ENCODE results near the gene OR2T11. TPM values are rescaled to one million over a fixed set of nuclear protein-coding genes. Genes with fewer than 3 reads are reported as not detected.
"Not testable (repeated sequence)": the region's sequence is repeated elsewhere in the genome, so short reads cannot be mapped to it uniquely, and the experiment has no call there.

The OR2T11 gene
- total RNA-seq, 1 experiment from 2014 or later: not detected

DNA sequence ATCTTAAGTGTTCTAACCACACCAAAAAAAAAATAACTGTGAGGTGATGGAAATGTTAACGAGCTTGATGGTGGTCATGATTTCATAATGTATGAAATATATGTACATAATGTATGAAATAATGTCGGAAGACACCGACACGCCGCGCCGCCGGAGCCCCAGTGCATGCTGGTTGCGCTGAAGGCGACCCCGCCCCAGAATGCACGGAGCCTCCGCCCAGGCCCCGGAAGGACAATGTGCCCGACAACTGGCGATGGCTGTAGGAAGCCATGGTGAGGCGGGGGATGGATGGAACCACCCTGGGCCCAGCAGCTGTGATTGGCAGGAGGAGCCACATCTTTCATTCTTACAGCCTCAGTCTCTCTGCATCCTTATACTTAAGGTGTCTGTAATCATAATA is 44.8 kb downstream of the OR2T11 start:
- no peak overlapping the region for H3K27ac Mint-ChIP-seq (ENCODE audit: low read depth, unreplicated experiment)
- H3K36me3 Mint-ChIP-seq (ENCODE audit: insufficient read depth, unreplicated experiment): no peaks in the 10 kb centered on the region
- H3K9me3 Mint-ChIP-seq (ENCODE audit: unreplicated experiment): no peaks in the 10 kb centered on the region
- peaks cover 12% of the 10 kb centered on the region for H3K4me1 Mint-ChIP-seq (ENCODE audit: insufficient read depth, unreplicated experiment)
- no peaks in the 10 kb centered on the region for H3K27me3 Mint-ChIP-seq (ENCODE audit: insufficient read depth, unreplicated experiment)
- intact Hi-C loops (cut with micrococcal nuclease): no loop called here
- no TSS peak for BruUV-seq (replicated peaks)
- DNase-seq (ENCODE audit: unreplicated experiment): no peak
- H3K4me3 Mint-ChIP-seq (ENCODE audit: unreplicated experiment): no peak overlapping the region
- ChIA-PET POLR2A (no interaction called here), CTCF (interaction anchor here (0.8 to 1.6 kb wide), 2 partner anchors 306 to 346 kb away, joined by 4 to 6 read pairs; no protein-coding TSS in a partner anchor)
- TF ChIP-seq, protein P1, sequence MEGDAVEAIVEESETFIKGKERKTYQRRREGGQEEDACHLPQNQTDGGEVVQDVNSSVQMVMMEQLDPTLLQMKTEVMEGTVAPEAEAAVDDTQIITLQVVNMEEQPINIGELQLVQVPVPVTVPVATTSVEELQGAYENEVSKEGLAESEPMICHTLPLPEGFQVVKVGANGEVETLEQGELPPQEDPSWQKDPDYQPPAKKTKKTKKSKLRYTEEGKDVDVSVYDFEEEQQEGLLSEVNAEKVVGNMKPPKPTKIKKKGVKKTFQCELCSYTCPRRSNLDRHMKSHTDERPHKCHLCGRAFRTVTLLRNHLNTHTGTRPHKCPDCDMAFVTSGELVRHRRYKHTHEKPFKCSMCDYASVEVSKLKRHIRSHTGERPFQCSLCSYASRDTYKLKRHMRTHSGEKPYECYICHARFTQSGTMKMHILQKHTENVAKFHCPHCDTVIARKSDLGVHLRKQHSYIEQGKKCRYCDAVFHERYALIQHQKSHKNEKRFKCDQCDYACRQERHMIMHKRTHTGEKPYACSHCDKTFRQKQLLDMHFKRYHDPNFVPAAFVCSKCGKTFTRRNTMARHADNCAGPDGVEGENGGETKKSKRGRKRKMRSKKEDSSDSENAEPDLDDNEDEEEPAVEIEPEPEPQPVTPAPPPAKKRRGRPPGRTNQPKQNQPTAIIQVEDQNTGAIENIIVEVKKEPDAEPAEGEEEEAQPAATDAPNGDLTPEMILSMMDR (IDR thresholded peaks at IDR 0.05; ENCODE audit: unreplicated experiment): no peak

DNA sequence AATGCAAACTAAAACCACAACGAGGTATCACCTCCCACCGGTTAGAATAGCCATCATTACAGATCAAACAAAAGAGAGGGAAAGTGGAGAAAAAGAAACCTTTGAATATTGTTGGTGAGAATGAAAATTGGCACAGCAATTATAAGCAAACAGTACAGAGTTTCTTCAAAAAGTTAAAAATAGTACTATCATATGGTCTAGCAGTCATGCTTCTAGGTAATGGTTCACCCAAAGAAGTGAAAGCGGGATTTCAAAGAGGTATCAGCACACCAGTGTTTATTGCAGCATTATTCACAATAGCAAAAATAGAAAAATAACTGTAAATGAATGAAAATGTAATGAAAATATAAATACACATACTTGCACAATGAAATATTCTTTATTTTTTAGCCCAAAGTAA is 45.6 kb downstream of the OR2T11 start:
- POLR2A ChIA-PET: no interaction called here
- Mint-ChIP-seq H3K4me3 (ENCODE audit: unreplicated experiment) (no peak overlapping the region), H3K9me3 (ENCODE audit: unreplicated experiment) (no peaks in the 10 kb centered on the region), H3K27ac (ENCODE audit: low read depth, unreplicated experiment) (no peak overlapping the region), H3K36me3 (ENCODE audit: insufficient read depth, unreplicated experiment) (no peaks in the 10 kb centered on the region), H3K27me3 (ENCODE audit: insufficient read depth, unreplicated experiment) (no peaks in the 10 kb centered on the region), H3K4me1 (ENCODE audit: insufficient read depth, unreplicated experiment) (peaks cover 15% of the 10 kb centered on the region)
- BruUV-seq (replicated peaks): no TSS peak
- TF ChIP-seq, protein P1 (IDR thresholded peaks at IDR 0.05; ENCODE audit: unreplicated experiment): no peak
- CTCF ChIA-PET: interaction anchor here (0.8 to 1.6 kb wide), 2 partner anchors 23 to 345 kb away, joined by 3 to 4 read pairs; no protein-coding TSS in a partner anchor
- intact Hi-C loops (cut with micrococcal nuclease): no loop called here
- no peak for DNase-seq (ENCODE audit: unreplicated experiment)

DNA sequence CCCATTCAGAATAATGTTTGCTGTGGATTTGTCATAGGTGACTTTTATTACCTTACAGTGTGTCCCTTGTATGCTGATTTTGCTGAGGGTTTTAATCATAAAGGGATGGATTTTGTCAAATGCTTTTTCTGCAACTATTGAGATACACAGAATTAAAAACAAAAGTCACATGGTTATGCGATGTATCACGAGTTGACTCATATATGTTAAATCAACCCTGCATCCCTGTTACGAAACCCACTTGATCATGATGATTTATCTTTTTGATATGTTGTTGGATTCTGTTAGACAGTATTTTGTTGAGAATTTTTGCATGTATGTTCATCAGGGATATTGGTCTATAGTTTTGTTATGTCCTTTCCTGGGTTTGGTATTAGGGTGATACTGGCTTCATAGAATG is 49.6 kb downstream of the OR2T11 start:
- no peaks in the 10 kb centered on the region for H3K27me3 Mint-ChIP-seq (ENCODE audit: insufficient read depth, unreplicated experiment)
- BruUV-seq (replicated peaks): no TSS peak

DNA sequence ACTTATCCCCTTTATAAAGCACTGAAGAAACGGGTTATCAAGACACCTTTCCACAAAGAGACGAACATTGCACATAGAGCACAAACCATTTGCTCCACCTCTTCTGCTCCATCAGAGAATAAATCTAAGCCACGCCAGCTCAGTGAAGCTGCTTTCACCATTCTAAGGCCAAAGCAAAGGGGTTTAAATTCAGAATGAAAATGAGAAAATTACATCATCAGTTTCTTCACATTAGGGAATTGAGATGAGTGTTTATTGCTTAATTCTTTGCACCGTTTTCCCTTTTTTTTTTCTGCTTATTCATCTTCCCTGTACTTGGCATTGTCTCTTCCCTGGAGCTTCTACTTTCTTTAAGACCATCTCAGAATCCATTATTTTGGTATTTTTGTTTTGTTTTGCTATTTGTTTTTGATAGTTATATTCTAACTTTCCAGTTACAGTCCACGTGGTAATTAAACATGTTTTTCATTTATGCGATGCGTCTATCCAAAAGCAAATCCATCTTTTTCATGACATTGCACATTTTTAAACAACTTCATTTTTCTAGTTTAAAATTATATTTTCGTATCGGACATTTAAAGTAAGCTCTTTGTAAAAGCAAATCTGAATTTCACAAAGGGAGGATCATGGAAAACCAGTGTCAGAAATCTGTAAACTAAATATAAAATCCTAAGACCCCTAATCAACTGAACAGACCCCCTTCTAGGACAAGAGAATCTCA is 58.5 kb downstream of the OR2T11 start:
- Mint-ChIP-seq H3K4me3 (ENCODE audit: unreplicated experiment) (no peak overlapping the region), H3K4me1 (ENCODE audit: insufficient read depth, unreplicated experiment) (peaks cover 12% of the 10 kb centered on the region), H3K9me3 (ENCODE audit: unreplicated experiment) (peaks cover 15% of the 10 kb centered on the region), H3K36me3 (ENCODE audit: insufficient read depth, unreplicated experiment) (no peaks in the 10 kb centered on the region), H3K27ac (ENCODE audit: low read depth, unreplicated experiment) (no peak overlapping the region), H3K27me3 (ENCODE audit: insufficient read depth, unreplicated experiment) (peaks cover 26% of the 10 kb centered on the region)
- ChIA-PET CTCF (interaction anchor here (0.6 kb wide), 1 partner anchor 447 kb away, joined by 5 read pairs; no protein-coding TSS in a partner anchor), POLR2A (no interaction called here)
- intact Hi-C loops (cut with micrococcal nuclease): no loop called here
- TF ChIP-seq, protein P1 (IDR thresholded peaks at IDR 0.05; ENCODE audit: unreplicated experiment): no peak
- BruUV-seq (replicated peaks): no TSS peak
- no peak for DNase-seq (ENCODE audit: unreplicated experiment)

More for the DNA sequence above, 49.6 kb downstream of the OR2T11 start:
- POLR2A ChIA-PET: no interaction called here
- intact Hi-C loops (cut with micrococcal nuclease): no loop called here
- Mint-ChIP-seq H3K4me3 (ENCODE audit: unreplicated experiment) (no peak overlapping the region), H3K4me1 (ENCODE audit: insufficient read depth, unreplicated experiment) (peaks cover 15% of the 10 kb centered on the region), H3K9me3 (ENCODE audit: unreplicated experiment) (peaks cover under 1% of the 10 kb centered on the region), H3K27ac (ENCODE audit: low read depth, unreplicated experiment) (no peak overlapping the region), H3K36me3 (ENCODE audit: insufficient read depth, unreplicated experiment) (no peaks in the 10 kb centered on the region)
- peak; percentile 54 for DNase-seq (ENCODE audit: unreplicated experiment)
- CTCF ChIA-PET: no interaction called here
- TF ChIP-seq, protein P1 (IDR thresholded peaks at IDR 0.05; ENCODE audit: unreplicated experiment): no peak

DNA sequence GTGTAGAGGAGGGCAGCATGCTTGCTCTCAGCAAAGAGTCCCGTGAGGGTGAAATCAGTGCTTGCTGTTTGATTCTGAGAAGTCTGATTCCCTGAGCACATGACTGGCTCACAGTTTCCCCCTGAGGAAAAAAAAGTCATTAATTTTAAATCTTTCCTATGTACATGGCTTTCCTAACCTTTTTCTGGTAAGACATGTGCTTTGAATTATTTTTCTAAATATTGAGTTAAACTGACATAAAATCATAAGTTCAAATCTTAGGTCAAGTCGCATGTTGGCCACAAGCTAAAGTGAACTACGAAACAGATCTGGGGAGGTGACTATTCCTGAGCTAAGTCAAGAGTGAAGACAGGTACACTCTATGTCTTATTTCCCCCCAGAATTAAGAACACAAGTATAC is 60.2 kb downstream of the OR2T11 start, which contains the start of gene OR2T34:
TSS of gene OR2T34 (minus strand) at position 101 of the 400 bp plus-strand sequence. CDS start at position 101, 0 bp downstream.
- intact Hi-C loops (cut with micrococcal nuclease); H3K36me3 Mint-ChIP-seq (ENCODE audit: insufficient read depth, unreplicated experiment); BruUV-seq (replicated peaks); H3K27ac Mint-ChIP-seq (ENCODE audit: low read depth, unreplicated experiment); H3K4me3 Mint-ChIP-seq (ENCODE audit: unreplicated experiment); POLR2A ChIA-PET; DNase-seq (ENCODE audit: unreplicated experiment); H3K9me3 Mint-ChIP-seq (ENCODE audit: unreplicated experiment): not testable (repeated sequence)
- Mint-ChIP-seq H3K4me1 (ENCODE audit: insufficient read depth, unreplicated experiment) (peaks cover 12% of the 10 kb centered on the region), H3K27me3 (ENCODE audit: insufficient read depth, unreplicated experiment) (peaks cover 29% of the 10 kb centered on the region)
- CTCF ChIA-PET: interaction anchor here (0.6 to 0.7 kb wide), 2 partner anchors 196 to 736 kb away, joined by 3 read pairs; no protein-coding TSS in a partner anchor

DNA sequence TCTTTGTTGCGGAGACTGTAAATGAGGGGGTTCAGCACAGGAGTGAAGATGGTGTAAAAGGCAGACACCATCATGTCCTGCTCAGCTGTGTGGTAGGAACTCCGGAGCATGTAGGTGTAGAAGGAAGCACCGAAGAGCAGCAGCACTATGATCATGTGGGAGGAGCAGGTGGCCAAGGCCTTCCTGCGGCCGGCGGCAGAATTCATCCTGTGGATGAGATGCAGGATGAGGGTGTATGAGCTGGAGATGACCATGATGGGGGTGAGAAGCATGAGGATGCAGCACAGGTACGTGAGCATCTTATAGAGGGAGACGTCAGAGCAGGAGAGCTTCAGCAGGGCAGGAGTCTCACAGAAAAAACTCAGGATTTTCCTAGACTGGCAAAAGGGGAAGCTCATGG is 61.0 kb downstream of the OR2T11 start:
- H3K27ac Mint-ChIP-seq (ENCODE audit: low read depth, unreplicated experiment); H3K4me3 Mint-ChIP-seq (ENCODE audit: unreplicated experiment); H3K36me3 Mint-ChIP-seq (ENCODE audit: insufficient read depth, unreplicated experiment); H3K9me3 Mint-ChIP-seq (ENCODE audit: unreplicated experiment); POLR2A ChIA-PET; BruUV-seq (replicated peaks); DNase-seq (ENCODE audit: unreplicated experiment); intact Hi-C loops (cut with micrococcal nuclease): not testable (repeated sequence)
- Mint-ChIP-seq H3K27me3 (ENCODE audit: insufficient read depth, unreplicated experiment) (peaks cover 37% of the 10 kb centered on the region), H3K4me1 (ENCODE audit: insufficient read depth, unreplicated experiment) (peaks cover 12% of the 10 kb centered on the region)
- CTCF ChIA-PET: interaction anchor here (0.6 kb wide), 1 partner anchor 197 kb away, joined by 3 read pairs; no protein-coding TSS in a partner anchor

Data from MCF 10A (cell line).